Kidney epithelial cell (primary cell): Measurements from ENCODE around the gene SCYL2. TPM values are rescaled to one million over a fixed set of nuclear protein-coding genes. Genes with fewer than 3 reads are reported as not detected.

Experiments used
- DNase-seq: peaks from one replicate; pipeline ENCODE4 v3.0.0-alpha.2; 2010; ENCODE audit warnings: low read depth
- H3K27me3 ChIP-seq: 2 replicates; pipeline ENCODE4 v1.6.0; 2011; ENCODE audit warnings: low read length; ENCODE audit not compliant: control insufficient read depth, insufficient read depth
- H3K36me3 ChIP-seq: 2 replicates; pipeline ENCODE4 v1.5.1; 2011; ENCODE audit warnings: low read length; ENCODE audit not compliant: control insufficient read depth, insufficient read depth
- H3K4me3 ChIP-seq: 2 replicates; pipeline ENCODE4 v1.5.1; 2011; ENCODE audit warnings: low read depth, mild to moderate bottlenecking, control low read depth, low read length
- total RNA-seq: library from RNA; depleted of rRNA; stranded (reverse); fragments of >200 nt; gene quantifications from 2 replicates; pipeline ENCODE4 v1.2.3, GENCODE V29; 2015
- TF ChIP-seq, protein P1 (sequence below): IDR thresholded peaks from 2 replicates; pipeline ENCODE4 v1.5.1; 2011; ENCODE audit warnings: mild to moderate bottlenecking, moderate library complexity, low read length, control low read depth, inconsistent platforms; ENCODE audit not compliant: insufficient read depth, poor library complexity, severe bottlenecking

SCYL2 gene
- total RNA-seq, 1 donor from 2014 or later, result 47.5 TPM

DNA sequence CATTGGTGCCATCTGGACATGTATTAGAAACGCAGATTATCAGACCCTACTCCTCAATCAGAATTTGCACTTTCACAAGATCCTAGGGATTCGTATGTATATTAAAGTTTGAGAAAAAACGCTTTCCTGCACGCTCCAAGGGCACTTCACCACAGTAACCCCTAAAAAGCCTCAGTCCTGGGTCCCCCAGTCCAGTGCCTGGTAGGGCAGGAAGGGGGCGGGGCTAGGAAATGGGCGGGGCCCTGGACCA lies 467 bp upstream of the SCYL2 start:
- H3K4me3 ChIP-seq, result peak overlapping the region; percentile 96
- H3K36me3 ChIP-seq, result no peaks in the 10 kb centered on the region
- H3K27me3 ChIP-seq, result no peaks in the 10 kb centered on the region
- no peak for DNase-seq
- TF ChIP-seq, protein P1, sequence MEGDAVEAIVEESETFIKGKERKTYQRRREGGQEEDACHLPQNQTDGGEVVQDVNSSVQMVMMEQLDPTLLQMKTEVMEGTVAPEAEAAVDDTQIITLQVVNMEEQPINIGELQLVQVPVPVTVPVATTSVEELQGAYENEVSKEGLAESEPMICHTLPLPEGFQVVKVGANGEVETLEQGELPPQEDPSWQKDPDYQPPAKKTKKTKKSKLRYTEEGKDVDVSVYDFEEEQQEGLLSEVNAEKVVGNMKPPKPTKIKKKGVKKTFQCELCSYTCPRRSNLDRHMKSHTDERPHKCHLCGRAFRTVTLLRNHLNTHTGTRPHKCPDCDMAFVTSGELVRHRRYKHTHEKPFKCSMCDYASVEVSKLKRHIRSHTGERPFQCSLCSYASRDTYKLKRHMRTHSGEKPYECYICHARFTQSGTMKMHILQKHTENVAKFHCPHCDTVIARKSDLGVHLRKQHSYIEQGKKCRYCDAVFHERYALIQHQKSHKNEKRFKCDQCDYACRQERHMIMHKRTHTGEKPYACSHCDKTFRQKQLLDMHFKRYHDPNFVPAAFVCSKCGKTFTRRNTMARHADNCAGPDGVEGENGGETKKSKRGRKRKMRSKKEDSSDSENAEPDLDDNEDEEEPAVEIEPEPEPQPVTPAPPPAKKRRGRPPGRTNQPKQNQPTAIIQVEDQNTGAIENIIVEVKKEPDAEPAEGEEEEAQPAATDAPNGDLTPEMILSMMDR, result no peak

DNA sequence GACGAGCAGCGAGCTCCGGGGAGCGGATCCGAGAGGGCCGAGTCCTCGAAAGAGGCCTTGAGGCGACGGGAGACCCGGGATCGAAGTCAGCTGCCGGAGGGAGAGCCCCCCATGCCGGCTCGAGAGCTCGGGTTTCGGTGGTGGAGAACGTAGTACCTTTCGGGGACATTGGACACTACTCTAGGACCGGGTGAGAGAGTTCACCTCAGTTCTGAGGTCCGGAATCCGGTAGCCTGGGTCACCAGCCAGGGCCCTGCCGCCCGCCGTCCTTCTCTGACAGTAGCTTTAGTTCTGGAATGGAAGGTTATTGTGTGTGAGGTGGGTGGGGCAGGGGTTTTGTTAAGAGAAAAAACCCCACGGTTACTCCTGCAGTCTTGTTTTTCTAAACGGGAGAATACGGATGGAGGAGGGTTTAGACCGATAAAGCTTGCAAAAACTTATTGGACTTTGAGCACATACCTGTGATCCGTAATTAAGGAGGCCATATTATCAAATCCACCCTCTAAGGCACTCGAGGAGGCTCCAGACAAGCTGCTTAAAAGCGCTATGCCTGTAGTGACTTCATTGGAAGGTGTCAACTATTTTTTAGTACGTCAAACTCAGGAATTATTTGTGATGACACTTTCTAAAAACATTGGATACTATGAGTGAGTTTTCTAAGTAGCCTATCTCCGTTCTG lies 765 bp downstream of the SCYL2 start:
- TF ChIP-seq, protein P1, result no peak
- Histone ChIP-seq H3K4me3 (peak overlapping the region; percentile 96), H3K36me3 (no peaks in the 10 kb centered on the region), H3K27me3 (no peaks in the 10 kb centered on the region)
- no peak for DNase-seq

DNA sequence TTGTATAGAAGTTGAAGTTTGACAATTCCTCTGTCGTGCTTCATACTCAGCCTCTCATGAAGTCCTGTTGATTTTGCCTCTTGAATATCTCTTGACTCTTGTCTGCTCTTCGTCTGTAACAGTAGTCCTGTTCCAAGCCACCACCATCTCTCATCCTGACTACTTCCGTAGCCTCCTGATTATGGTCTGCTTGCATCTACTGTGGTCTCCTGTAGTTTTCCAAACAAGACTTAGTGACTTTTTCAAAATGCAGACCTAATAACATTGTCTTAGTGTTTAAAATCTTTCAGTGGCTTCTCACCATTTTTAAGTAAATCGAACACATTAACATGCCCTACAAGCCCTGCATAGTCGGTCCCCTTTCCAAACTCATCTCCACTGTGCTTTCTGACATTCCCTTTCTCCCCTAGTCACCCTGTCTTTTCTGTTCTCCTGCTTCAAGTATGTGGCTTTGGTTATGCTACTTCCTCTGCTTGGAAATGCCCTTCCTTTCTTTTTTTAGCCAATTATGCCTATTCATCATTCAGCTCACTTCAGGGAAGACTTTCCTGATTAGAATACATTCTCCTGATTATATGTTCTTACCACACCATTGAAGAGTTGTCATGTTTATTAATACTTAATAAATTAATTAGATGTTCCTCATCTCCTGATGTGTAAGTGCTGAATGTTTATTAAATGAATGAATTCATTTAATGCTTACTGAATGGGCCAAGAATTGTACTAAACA lies 2.0 kb downstream of the SCYL2 start:
- DNase-seq, result no peak
- TF ChIP-seq, protein P1, result no peak
- no peaks in the 10 kb centered on the region for H3K27me3 ChIP-seq
- H3K4me3 ChIP-seq, result peak overlapping the region; percentile 96
- H3K36me3 ChIP-seq, result no peaks in the 10 kb centered on the region

DNA sequence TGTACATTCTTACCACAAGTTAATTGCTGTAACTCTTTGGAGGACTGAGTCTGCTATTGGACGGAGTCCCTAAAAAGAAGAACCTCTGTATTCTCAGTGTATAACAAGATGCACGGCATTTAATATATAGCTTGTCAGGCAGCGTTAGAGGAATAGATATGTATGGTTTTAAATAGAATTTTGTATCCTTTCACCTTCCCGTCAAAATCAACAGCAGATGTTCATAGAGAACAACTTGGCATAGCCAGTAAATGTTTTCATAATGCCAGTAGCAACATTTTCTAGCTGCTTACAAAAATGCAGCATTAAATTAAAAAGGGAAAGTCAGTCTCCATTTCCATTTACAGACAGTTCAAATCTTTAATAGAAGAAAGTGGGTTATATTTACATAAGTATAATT lies 6.8 kb downstream of the SCYL2 start:
- DNase-seq, result no peak
- Histone ChIP-seq H3K27me3 (no peaks in the 10 kb centered on the region), H3K4me3 (no peak overlapping the region), H3K36me3 (no peaks in the 10 kb centered on the region)
- TF ChIP-seq, protein P1, result no peak

DNA sequence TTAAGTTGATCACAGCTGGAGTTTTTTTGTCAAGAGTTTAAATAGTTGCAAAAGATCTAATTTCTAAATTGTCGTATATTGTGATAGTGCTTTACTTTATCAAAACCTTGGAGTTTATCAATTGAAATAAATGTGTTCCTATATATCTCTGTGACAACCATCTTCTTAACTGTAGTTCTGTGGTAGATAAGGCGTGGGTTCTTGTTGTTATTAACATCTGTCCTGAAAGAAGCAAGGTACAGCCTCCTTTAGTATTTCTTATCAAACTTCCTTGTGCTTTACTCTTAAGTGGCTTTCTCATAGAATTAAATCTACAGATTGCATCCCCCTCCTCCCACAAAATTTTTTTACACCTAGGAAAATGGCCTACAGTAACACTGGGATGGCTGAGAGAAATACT lies 7.3 kb downstream of the SCYL2 start:
- Histone ChIP-seq H3K27me3 (no peaks in the 10 kb centered on the region), H3K4me3 (no peak overlapping the region), H3K36me3 (no peaks in the 10 kb centered on the region)
- DNase-seq, result no peak
- TF ChIP-seq, protein P1, result no peak

DNA sequence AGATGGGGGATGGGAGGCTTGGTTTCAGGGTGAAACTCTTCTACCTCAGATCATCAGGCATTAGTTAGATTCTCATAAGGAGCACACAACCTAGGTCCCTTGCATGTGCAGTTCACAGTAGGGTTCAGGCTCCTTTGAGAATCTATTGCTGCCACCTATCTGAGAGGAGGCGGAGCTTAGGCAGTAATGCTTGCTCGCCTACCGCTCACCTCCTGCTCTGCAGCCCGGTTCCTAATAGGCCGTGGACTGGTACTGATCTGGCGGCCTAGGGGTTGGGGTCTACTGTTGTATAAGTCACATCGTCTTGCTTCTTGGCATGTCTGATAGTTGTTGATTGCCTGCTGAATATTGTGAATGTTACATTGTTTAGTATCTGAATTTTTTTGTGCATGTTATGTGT lies 12.2 kb downstream of the SCYL2 start:
- Histone ChIP-seq H3K36me3 (no peaks in the 10 kb centered on the region), H3K4me3 (no peak overlapping the region), H3K27me3 (no peaks in the 10 kb centered on the region)
- TF ChIP-seq, protein P1, result no peak
- no peak for DNase-seq
